Stimulated activated CD4-positive, alpha-beta T cell treated with anti-CD3 and anti-CD28 coated beads, Interleukin-2, amount 100 ng/mL, for 24 hours (primary cell): ENCODE results near the gene FNDC3A.
"Not testable (repeated sequence)": the region's sequence is repeated elsewhere in the genome, so short reads cannot be mapped to it uniquely, and the experiment has no call there.

Experiments
- DNase-seq, 2 donors: peaks; one replicate each; pipeline ENCODE4 v3.0.0-alpha.2; 2020

The FNDC3A gene

GRCh38 chr13:48976576-48977285 lies 1.0 kb downstream of the FNDC3A start:
- peak in 1 of 2 donors; percentile 72 for DNase-seq

- DNase-seq = no peak
Observed at GRCh38 chr13:48977286-48977625, 1.5 kb downstream of the FNDC3A start.

- no peak for DNase-seq
Observed at GRCh38 chr13:48977973-48978372, 2.3 kb downstream of the FNDC3A start.

GRCh38 chr13:48978942-48979601 lies 3.4 kb downstream of the FNDC3A start:
- DNase-seq = no peak

- no peak for DNase-seq
Observed at GRCh38 chr13:48979892-48980291, 4.2 kb downstream of the FNDC3A start.

- DNase-seq = no peak
Observed at GRCh38 chr13:48983331-48983730, 7.6 kb downstream of the FNDC3A start.

GRCh38 chr13:48985756-48986155 lies 10.0 kb downstream of the FNDC3A start:
- no peak for DNase-seq

GRCh38 chr13:48990900-48991299 lies 15.2 kb downstream of the FNDC3A start:
- no peak for DNase-seq

- DNase-seq = no peak
Observed at GRCh38 chr13:48993150-48993549, 17.4 kb downstream of the FNDC3A start.

- no peak for DNase-seq
Observed at GRCh38 chr13:48994706-48995105, 19.0 kb downstream of the FNDC3A start.

- DNase-seq = no peak
Observed at GRCh38 chr13:48998641-48999292, 23.1 kb downstream of the FNDC3A start.

GRCh38 chr13:49000247-49000646 lies 24.5 kb downstream of the FNDC3A start:
- DNase-seq = no peak

GRCh38 chr13:49018986-49019635 lies 43.4 kb downstream of the FNDC3A start:
- DNase-seq = not testable (repeated sequence)

GRCh38 chr13:49020328-49020727 lies 44.6 kb downstream of the FNDC3A start:
- no peak for DNase-seq

- no peak for DNase-seq
Observed at GRCh38 chr13:49020940-49021553, 45.3 kb downstream of the FNDC3A start.

- DNase-seq = no peak
Observed at GRCh38 chr13:49021953-49022352, 46.2 kb downstream of the FNDC3A start.

- no peak for DNase-seq
Observed at GRCh38 chr13:49022472-49023144, 46.9 kb downstream of the FNDC3A start.

GRCh38 chr13:49023431-49023830 lies 47.7 kb downstream of the FNDC3A start:
- no peak for DNase-seq

- DNase-seq = no peak
Observed at GRCh38 chr13:49026851-49027250, 51.1 kb downstream of the FNDC3A start.

- DNase-seq = no peak
Observed at GRCh38 chr13:49029570-49029969, 53.9 kb downstream of the FNDC3A start.

GRCh38 chr13:49030213-49030612 lies 54.5 kb downstream of the FNDC3A start:
- DNase-seq = no peak

- no peak for DNase-seq
Observed at GRCh38 chr13:49040872-49041271, 65.2 kb downstream of the FNDC3A start.

GRCh38 chr13:49042476-49042875 lies 66.8 kb downstream of the FNDC3A start:
- no peak for DNase-seq
